ENCODE data around the gene RNASE12.
"Not testable (repeated sequence)": the region's sequence is repeated elsewhere in the genome, so short reads cannot be mapped to it uniquely, and the experiment has no call there.

The RNASE12 gene

DNA sequence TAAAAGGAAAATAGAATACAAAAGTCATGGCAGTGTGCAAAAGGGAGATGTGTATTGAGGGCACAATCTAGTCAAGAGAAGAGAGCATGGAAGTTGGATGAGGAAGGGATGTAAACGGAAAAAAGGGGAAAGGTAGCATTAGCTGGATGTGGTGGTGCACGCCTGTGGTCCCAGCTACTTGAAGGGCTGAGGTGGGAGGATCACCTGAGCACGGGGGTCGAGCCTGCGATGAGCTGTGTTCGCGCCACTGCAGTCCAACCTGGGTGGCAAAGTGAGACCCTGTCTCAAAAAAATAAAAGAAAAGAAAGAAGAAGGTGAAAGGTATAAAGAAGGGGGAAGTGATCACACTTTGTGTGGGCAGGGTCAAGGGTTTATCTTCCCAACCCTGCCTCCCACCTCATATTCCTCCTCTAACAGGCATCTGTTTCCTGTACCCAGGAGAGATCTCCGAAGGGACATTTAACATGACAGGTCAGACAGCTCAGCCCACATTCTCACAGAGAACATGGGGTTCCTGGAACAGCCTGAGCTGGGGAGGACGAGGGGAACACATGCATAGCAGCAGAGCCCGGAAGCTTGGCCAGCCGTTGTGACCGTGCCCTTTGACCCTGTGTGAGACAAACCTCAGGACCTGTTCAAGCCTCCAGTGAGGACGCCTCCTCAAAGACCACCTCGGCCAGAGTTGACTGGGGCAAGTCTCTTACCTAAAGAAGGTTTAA lies 12.2 kb downstream of the RNASE12 start:
- no peak for DNase-seq

DNA sequence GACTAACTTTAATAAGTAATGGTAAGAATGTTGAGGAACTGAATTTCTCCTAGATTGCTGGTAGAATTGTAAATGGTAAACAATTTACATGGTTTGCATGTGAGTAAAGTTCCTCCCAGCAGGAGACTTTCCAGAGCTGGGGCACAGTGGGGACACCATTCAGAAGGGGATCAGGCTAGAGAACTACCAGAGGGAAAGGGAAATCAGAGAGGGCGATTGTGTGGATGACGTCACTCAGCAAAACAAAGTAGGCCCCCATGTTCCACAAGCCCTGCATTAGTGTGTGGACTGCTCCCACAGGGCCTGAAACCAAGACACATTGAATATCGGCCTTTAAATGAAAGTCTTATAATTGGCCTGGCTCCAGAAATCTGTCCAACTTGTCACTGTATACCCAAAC lies 12.9 kb downstream of the RNASE12 start:
- no peak for DNase-seq

DNA sequence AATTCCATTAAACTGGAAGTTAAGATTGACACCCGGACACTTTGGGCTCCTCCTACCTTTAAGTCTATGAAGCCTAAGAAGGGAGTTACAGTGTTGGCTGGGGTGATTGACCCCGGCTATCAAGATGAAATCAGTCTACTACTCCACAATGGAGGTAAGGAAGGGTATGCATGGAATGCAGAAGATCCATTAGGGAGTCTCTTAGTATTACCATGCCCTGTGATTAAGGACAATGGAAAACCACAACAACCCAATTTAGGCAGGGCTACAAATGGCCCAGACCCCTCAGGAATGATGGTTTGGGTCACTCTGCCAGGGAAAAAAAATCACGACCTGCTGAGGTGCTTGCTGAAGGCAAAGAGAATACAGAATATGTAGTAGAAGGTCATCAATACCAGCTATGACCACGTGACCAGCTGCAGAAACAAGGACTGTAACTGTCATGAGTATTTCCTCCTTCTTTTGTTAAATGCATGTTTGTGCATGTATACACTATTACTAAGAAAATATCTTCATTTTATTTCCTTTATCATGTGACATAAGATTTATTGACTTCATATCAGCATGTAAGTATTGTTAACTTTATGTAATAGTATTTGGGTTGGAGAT lies 18.7 kb downstream of the RNASE12 start:
- not testable (repeated sequence) for DNase-seq

DNA sequence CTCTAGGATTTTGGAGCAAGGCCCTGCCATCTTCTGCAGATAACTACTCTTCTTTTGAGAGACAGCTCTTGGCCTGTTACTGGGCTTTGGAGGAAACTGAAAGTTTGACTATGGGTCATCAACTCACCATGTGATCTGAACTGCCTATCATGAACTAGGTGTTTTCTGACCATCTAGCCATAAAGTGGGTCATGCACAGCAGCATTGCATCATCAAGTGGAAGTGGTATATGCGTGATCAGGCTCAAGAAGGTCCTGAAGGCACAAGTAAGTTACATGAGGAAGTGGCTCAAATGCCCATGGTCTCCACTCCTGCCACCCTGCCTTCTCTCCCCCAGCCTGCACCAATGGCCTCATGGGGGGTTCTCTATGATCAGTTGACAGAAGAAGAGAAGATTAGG lies 20.5 kb downstream of the RNASE12 start:
- DNase-seq, result not testable (repeated sequence)

GRCh38 chr14:20569865-20570264 lies 21.3 kb downstream of the RNASE12 start:
- DNase-seq, result not testable (repeated sequence)

- no peak for DNase-seq
These were observed 22.1 kb downstream of the RNASE12 start for GRCh38 chr14:20569066-20569465.

DNA sequence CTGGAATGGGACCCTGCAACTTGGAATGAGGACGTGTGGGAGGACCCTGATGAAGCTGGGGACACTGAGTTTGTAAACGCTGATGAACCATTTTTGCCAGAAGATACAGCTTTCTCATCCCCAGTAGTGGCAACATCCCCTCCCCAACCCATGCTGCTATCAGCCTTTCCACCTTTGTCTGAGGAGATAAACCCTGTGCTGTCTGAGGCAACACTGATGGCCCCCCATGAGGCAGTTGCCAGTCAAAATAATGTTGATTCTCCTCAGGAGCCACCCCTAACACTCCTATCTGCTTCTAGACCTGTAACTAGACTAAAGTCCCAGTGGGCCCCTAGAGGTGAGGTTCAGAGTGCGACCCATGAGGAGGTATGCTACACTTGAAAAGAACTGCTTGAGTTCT lies 22.8 kb downstream of the RNASE12 start:
- no peak for DNase-seq

DNA sequence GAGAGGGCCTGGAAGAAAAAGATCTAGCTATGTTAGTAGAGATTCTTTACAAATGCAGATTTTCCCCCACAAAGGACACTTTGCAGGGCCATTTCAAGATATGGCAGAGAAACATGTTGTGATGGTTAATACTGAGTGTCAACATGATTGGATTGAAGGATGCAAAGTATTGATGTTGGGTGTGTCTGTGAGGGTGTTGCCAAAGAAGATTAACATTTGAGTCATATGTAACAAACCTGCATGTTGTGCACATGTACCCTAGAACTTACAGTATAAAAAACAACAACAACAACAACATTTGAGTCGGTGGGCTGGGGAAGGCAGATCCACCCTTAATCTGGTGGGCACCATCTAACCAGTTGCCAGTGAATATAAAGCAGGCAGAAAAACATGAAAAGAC lies 24.0 kb downstream of the RNASE12 start:
- not testable (repeated sequence) for DNase-seq

DNA sequence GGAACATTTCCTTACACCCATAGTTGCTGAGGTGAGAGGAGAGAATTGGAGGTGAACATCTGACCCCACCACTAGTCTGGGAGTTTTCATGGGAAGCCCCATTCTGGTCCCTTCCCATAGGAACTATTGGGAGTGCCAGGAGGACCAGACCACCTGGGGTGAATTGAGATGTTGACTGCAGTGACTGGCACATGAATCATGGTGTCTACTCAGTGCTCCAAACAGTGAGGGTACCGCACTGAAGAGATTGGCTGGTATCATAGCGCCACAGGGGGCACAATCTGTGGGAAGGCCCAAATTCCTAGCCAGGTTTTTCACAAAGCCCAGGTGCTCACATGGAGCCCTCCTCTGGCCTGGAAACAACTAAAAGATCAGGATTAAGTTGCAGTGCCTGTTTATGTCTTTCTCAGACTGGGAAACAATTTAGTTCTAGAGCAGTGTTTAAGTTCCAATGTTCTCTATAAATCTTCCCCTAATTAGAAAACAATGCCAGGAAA lies 26.6 kb downstream of the RNASE12 start:
- no peak for DNase-seq

DNA sequence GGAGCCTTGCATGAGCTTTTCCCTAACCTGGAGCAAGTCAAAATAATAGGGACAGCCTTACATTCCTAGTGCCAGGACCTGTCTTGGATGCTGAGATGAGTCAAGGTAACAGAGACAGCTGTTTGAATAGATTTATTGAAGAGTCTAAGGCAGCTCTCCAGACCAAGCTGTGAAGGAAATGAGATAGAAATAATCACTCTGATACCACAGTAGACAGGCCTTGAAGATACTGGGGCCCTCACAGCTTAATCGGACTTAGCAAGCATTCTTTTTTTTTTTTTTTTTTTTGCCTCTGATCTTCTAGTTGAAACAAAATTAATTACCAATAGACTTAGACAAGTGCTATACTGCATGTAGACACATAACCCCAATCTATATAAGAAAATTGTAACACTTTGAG lies 27.2 kb downstream of the RNASE12 start:
- DNase-seq, result no peak

- DNase-seq, result no peak
These were observed 30.2 kb downstream of the RNASE12 start, which contains the start of gene RNASE9 for GRCh38 chr14:20560961-20561360. TSS of gene RNASE9 (minus strand) at chr14:20561047.

GRCh38 chr14:20559461-20559904 lies 31.7 kb downstream of the RNASE12 start:
- DNase-seq, result no peak

- no peak for DNase-seq
These were observed 34.0 kb downstream of the RNASE12 start for GRCh38 chr14:20557212-20557542.

GRCh38 chr14:20556500-20557211 lies 34.5 kb downstream of the RNASE12 start:
- DNase-seq, result no peak

GRCh38 chr14:20555845-20556244 lies 35.3 kb downstream of the RNASE12 start:
- no peak for DNase-seq

DNA sequence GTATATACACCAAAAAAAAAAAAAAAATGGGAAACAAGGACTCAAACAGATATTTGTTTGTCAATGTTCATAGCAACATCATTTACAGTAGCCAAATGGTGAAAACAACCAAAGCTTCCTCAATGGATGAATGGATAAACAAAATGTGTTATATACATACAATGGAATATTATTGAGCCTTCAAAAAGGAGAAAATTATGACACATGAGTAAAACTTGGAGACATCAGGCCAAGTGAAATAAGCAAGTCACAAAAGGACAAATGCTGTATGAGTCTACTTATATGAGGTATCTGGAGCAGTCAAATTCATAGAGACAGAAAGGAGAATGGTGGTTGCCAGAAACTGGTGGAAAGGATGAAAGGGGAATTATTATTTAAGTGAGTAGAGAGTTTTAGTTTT lies 38.2 kb downstream of the RNASE12 start:
- DNase-seq, result no peak

- DNase-seq, result no peak
These were observed 39.6 kb downstream of the RNASE12 start for GRCh38 chr14:20551606-20552005.

DNA sequence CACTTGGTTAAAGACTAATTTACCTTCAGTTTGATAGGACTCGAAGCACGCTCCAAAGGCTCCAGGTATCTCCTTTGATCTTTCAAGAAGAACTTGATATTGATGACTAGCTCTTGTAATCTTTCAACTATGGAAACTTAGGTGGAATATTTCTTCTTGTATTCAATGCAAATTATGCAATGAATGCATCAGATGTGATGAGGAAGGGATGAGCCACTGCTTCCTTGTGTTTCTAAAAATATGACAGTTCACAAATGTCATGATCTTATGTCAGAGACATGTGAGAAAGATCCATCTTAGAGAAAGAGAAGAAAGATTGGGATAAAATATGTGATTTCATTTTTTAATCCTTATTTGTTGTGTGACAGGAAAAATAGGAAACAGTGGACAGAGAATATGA lies 40.2 kb downstream of the RNASE12 start:
- DNase-seq, result no peak

DNA sequence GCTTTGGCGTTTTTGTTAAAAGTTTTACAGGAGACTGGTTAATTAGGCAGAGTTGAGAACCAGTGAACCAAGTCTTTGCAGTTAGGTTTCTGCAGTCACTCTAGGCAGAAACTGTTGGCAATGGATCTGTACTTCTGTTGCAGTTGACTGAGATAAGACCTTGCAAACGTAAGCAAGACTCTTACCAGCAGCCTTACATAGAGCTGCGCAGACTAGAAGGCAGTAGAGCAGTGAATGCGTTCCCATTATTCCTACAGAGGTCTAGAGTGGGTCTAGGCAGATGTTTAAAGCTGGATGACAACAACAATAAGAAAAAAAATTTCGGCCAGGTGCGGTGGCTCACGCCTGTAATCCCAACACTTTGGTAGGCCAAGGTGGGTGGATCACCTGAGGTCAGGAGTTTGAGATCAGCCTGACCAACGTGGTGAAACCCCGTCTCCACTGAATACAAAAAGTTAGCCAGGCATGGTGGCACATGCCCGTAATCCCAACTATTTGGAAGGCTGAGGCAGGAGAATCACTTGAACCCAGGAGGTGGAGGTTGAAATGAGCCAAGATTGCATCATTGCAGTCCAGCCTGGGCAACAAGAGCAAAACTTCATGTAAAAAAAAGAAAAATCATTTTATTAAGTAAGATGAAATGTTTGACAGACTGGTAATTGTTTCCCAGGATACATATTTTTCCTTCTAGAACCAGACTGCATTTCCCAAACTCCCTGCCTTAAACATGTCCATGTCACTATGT lies 42.6 kb downstream of the RNASE12 start:
- DNase-seq, result no peak

DNA sequence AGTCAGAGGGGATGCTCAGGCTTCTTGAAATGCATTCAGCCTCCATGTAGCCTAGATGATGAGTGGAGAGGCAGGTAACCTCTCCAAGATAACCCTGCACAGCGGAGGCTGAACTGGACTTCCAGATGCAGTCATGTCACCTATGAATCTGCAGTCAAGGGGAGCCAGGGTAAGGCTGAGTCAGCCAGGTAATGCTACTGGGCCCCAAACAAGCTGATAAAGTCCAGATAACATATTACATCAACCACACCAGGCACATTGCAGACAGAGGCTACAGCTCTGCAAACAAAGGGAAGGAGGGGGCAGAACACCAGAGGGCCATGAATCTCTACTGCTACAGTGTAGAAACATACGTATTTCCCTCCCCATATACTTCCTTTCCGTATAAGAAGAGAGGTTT lies 44.3 kb downstream of the RNASE12 start:
- no peak for DNase-seq
